ENCODE data around the gene LTC4S.
"Not testable (repeated sequence)": the region's sequence is repeated elsewhere in the genome, so short reads cannot be mapped to it uniquely, and the experiment has no call there.

LTC4S gene

GRCh38 chr5:179769796-179770195 lies 24.0 kb upstream of the LTC4S start:
- DNase-seq (ENCODE audit: low spot score): no peak

GRCh38 chr5:179771311-179771895 lies 22.4 kb upstream of the LTC4S start:
- no peak for DNase-seq (ENCODE audit: low spot score)

GRCh38 chr5:179772351-179772750 lies 21.4 kb upstream of the LTC4S start:
- DNase-seq (ENCODE audit: low spot score): no peak

GRCh38 chr5:179773686-179774040 lies 20.1 kb upstream of the LTC4S start:
- no peak for DNase-seq (ENCODE audit: low spot score)

GRCh38 chr5:179774442-179774841 lies 19.3 kb upstream of the LTC4S start:
- no peak for DNase-seq (ENCODE audit: low spot score)

GRCh38 chr5:179776411-179776938 lies 17.3 kb upstream of the LTC4S start:
- no peak for DNase-seq (ENCODE audit: low spot score)

GRCh38 chr5:179777456-179777855 lies 16.3 kb upstream of the LTC4S start:
- no peak for DNase-seq (ENCODE audit: low spot score)

GRCh38 chr5:179777909-179778308 lies 15.9 kb upstream of the LTC4S start:
- DNase-seq (ENCODE audit: low spot score): no peak

GRCh38 chr5:179778591-179778990 lies 15.2 kb upstream of the LTC4S start:
- DNase-seq (ENCODE audit: low spot score): no peak

- DNase-seq (ENCODE audit: low spot score): no peak
These were observed 14.0 kb upstream of the LTC4S start for GRCh38 chr5:179779826-179780225.

- no peak for DNase-seq (ENCODE audit: low spot score)
These were observed 13.4 kb upstream of the LTC4S start for GRCh38 chr5:179780362-179780761.

GRCh38 chr5:179781846-179782245 lies 11.9 kb upstream of the LTC4S start:
- no peak for DNase-seq (ENCODE audit: low spot score)

GRCh38 chr5:179783128-179783527 lies 10.7 kb upstream of the LTC4S start:
- no peak for DNase-seq (ENCODE audit: low spot score)

- no peak for DNase-seq (ENCODE audit: low spot score)
These were observed 6.9 kb upstream of the LTC4S start for GRCh38 chr5:179786861-179787260.

GRCh38 chr5:179788193-179788854 lies 5.5 kb upstream of the LTC4S start:
- DNase-seq (ENCODE audit: low spot score): no peak

GRCh38 chr5:179789278-179789677 lies 4.5 kb upstream of the LTC4S start:
- DNase-seq (ENCODE audit: low spot score): not testable (repeated sequence)

GRCh38 chr5:179791881-179792611 lies 1.7 kb upstream of the LTC4S start:
- DNase-seq (ENCODE audit: low spot score): no peak

- no peak for DNase-seq (ENCODE audit: low spot score)
These were observed 946 bp upstream of the LTC4S start for GRCh38 chr5:179792612-179793467.

GRCh38 chr5:179794171-179794570 lies 385 bp downstream of the LTC4S start:
- no peak for DNase-seq (ENCODE audit: low spot score)

- DNase-seq (ENCODE audit: low spot score): no peak
These were observed 789 bp downstream of the LTC4S start for GRCh38 chr5:179794575-179794974.

- no peak for DNase-seq (ENCODE audit: low spot score)
These were observed 1.5 kb downstream of the LTC4S start for GRCh38 chr5:179795049-179795862.
